GM19468 (cell line): Measurements from ENCODE around the gene PDE6D.
"Not testable (repeated sequence)": the region's sequence is repeated elsewhere in the genome, so short reads cannot be mapped to it uniquely, and the experiment has no call there.

Source experiments
- ATAC-seq: cut with Tn5 transposase; IDR thresholded peaks from one replicate; pipeline ENCODE4 v1.9.1; 2021; ENCODE audit warnings: mild to moderate bottlenecking, moderate library complexity, moderate number of reproducible peaks; ENCODE audit not compliant: unreplicated experiment; ENCODE audit errors: extremely low read depth

The PDE6D gene

DNA sequence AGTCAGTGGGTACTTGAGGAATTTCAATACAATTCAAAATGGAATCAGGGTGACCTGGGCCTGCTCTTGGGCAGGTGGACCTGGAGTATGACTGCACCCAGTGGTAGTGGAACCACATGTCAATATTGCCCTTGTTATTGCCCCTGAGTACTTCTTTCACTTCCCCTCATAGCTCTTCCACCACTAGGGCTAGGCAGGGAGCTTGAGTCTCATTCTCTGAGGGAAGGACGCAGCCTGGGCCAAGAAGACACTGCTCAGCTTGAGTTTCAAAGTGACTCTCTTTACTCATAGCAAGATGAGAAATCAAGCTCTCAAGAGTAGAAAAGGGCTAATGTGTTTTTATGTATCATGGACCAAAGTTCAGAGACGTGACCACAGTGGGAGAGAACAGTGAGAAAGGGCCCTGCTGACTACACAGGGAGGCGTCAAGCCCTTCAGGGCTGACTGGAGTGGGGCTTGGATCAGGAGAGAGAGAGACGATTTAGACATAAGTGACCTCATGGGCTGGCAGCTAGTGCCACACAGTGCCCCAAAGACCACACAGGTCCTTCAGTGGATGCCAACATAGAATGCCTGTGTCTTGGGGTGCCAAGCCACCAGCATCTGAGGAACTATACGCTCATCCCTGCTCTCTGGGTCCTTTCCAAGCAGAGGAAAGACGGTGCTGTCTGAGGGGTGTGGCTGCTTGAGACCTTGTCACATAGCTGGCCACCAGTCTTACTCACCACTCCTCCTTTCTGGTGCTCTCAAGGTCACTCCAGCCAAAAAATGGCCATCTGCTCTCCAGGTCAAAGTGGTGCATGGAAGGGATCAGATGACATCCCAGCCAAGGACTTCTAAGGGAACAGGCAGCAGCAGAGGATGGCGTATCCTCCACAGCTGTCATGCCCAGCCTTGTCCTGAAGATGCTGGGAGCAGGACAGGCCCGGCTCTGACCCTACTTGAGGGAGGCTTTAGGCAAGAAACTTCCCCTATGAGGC lies 59.8 kb downstream of the PDE6D start:
- ATAC-seq: no peak

DNA sequence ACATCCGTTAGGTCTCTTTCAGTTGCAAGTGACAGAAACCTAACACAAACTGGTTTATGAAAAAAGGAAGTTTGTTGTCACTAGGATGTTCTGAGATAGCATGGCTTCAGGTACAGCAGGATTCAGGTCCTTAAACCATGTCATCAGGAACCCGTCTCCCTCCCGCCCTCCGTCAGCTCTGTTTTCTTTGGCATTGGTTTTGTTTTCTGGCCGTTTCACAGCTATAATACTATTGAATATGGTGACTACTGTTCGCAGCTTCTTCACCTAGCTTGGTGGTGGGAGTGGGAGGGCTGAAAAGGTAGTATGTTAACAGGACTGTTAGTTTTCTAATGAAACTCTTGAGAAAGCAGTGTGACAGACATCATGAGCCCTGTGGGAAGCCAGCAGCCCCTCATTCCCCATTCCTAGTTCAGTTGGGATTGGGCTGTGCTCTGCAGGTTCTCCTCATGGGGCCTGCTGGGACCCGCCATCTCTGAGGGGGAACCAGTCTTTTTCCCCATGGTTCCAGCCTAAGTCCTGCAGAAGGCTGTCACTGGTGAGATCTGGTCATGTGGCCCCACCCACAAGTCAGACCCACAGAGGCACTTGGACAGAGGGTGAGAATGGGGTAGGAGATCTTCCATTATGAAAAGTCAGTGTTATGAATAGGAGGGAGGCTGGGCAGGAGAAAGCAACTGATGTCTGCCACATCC lies 60.6 kb downstream of the PDE6D start:
- no peak for ATAC-seq

DNA sequence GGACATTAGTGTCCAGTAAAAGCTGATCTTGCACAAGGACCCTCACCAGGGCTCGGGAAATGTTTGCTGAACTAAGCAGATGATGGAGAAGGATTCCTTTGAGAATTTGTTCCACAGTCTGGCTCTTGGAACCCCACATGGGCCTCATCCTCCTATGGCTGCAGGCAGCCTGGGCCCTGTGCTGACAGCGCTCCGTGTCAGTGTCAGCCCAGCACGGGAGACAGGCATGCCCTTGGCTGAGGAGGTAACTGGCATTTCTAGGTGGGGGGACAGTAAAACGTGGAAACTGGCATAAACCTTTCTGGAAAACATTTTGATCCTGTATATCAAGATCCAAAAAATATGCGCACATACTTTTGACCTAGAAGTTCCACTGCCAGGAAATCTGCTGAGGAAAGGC lies 62.3 kb downstream of the PDE6D start:
- ATAC-seq: no peak

DNA sequence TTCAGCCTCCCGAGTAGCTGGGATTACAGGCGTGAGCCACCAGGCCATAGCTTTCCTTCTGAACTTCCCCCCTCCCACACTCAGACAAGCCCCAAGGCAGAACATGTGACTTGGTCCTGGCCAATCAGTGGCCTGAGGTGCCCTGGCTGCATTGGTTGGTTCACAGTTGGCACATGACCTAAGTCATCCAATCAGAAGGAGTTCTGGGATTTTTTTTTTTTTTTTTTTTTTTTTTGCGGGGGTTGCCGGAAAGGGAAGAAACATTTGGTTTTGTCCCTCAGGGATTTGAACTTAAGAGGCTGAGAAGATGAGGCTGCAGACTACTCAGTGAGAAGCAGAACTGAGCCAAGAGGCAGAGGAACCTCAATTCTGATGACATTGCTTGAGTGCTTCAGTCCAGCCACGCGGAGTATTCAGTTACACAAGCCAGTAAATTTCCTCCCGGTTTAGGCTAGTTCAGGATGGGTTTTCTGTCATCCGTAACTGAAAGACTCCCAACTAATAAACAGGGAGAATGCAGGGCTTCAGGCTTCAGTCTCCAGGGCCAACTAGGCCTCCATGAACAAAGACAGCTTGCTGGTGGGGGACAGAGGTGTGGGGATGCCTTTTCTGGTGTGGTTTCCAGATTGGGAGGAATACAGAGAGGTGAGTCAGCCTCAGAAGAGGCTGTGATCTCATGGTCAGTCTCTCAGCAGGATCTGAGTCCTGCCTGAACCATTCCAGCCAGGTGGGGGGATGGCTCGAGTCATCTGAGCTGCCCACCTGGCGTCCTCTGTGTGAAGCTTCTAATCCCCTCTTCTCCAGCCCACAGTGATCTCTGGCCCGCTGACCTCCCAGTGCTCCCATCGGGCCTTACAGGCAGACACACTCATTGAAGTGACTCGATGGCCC lies 63.6 kb downstream of the PDE6D start:
- no peak for ATAC-seq

DNA sequence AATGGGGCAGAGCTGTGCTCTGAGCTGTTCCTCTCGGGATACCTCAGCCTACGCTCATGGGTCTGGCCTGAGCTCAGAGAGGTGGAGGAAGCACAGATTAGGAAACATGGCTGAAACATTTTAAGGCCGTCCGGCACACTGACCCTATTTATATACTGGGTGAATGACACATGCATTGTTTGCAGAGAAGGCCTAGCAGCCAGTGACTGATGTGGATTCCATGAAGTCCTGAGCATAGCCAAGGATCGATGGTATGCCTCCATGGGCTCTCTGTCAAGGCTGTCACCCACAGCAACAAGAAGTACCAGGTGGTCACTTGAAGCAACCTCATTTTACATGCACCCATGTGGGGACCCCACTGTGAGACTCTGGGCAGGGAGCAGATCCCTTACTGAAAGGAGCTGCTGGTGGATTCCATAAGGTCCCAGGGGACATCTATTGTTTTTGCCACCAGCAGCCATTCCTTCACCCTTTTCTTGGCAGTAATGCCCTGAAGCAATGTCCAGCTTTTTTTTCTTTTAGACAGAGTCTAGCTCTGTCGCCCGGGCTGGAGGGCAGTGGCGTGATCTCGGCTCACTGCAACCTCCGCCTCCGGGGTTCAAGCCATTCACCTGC lies 64.3 kb downstream of the PDE6D start:
- no peak for ATAC-seq

- ATAC-seq: no peak
These were observed 65.0 kb downstream of the PDE6D start for GRCh38 chr2:231715988-231716616.

DNA sequence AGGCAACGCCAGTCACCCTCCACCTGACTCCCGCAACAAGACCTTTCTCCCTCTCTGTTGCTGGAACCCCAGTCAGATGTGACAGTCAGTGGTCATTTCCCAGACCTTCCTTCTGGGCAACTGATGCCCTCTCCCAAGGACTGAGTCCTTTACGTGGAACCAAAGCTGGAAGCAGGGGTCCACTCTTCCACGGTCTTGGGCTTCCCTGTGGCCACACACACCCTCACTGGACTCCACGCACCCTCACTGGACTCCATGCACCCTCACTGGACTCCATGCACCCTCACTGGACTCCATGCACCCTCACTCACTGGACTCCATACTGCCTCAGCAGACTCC lies 65.6 kb downstream of the PDE6D start:
- ATAC-seq: no peak

GRCh38 chr2:231714639-231715498 lies 66.2 kb downstream of the PDE6D start:
- ATAC-seq: no peak

GRCh38 chr2:231713730-231714638 lies 67.1 kb downstream of the PDE6D start:
- no peak for ATAC-seq

- ATAC-seq: not testable (repeated sequence)
These were observed 67.7 kb downstream of the PDE6D start for GRCh38 chr2:231713406-231713729.

DNA sequence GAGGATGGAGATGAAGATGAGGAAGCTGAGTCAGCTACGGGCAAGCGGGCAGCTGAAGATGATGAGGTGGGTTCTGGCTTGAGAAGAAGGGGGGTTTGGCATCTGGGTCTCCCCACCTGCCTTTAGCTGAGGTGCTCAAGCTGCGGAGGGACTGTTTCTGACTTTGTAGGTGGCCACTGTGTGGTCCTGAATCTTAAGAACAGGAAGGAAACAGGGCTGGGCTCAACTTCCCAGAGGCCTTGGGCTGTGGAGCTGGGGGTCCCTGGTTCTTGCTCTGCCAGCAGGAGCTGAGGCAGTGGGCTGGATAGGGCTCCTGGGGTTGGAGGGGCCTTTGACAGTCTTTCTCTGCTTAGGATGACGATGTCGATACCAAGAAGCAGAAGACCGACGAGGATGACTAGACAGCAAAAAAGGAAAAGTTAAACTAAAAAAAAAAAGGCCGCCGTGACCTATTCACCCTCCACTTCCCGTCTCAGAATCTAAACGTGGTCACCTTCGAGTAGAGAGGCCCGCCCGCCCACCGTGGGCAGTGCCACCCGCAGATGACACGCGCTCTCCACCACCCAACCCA lies 68.5 kb downstream of the PDE6D start:
- not testable (repeated sequence) for ATAC-seq

DNA sequence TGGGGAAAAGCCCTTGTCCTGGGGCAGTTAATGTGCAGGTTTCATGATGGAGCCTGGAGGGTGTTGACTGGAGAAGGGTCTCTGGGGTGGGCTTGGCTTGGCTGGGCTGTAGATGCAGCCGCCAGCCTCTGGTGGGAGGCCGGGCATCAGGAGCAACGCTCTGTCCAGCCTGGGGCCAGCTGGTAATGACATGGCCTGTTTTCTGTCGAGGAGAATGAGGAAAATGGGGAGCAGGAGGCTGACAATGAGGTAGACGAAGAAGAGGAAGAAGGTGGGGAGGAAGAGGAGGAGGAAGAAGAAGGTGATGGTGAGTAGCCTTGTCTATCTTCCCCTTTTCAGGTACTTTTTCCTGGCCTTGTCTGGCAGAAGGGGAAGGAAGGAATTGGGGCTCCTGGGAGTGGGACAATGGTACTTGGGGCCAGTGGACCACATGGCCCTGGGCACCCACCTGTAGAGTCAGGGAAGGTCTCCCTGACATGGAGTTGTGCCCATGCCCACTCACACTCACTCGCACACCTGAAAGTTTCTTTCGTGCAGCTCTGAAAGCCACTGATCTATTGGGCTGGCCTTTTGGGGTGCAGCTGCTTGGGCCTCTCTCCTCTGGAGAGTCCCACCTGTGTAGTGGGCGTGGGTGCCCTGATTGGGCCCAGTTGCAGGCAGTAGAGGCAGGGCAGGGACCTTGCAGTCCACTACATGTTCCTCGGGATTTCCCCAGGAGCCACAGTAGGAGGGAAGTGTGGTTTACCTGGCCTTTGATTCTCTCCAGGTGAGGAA lies 69.2 kb downstream of the PDE6D start:
- ATAC-seq: no peak

- ATAC-seq: no peak
These were observed 70.0 kb downstream of the PDE6D start for GRCh38 chr2:231710799-231711676.

DNA sequence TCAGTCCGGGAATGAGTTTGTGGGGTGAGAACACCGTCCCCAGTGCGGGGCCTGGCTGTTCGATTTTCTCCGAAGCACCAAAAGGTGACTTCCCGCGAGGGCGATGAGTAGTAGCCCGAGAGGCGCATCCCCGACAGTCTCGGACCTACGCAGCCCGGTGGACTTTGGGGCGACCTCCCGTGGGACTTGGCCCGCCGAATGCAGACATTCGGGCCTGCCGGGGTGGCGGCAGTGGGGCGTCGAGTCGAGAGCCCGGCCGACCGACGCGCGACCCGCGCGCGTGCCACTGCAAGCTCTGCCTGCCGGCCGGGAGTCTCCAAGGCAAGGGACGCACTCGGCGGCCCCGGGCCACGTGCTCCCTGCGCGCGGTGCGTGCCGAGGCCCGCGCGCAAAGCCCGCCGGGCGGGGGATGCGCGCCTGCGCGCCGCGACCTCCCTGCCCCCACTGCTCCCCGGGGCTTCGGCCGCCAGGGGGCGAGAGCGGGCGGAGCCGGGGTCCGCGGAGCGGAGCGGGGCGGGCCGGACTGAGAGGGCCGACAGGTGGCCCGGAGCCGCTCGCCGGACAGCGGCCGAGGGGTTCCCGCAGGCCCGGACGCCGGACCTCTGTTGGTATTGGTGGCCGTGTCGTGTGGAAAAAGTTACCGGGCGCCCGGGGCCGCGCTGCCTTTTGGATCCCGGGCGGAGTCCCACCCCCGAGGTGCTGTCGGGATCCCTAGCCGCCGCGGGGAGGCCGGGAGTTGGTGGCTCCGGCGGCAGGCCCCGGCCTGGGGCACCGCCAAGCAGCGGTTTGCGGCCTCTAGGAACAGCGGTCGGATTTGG lies 70.9 kb downstream of the PDE6D start:
- no peak for ATAC-seq

DNA sequence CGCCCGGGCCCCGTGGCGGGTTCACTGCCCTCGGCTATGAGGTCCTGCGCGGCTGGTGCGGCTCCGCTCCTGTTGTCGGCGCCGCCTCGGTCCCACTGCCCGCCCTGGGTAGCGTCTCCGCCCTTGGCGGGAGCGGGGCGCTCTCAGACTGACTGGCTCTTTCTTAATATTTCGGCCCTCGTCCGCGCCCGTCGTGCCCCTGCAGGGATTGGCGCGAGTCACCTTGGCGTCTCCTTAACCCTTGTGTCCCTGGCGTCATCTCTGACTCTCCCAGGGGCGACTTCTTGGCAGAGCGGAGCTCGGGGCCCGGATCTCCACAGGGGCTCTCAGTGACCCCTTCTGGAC lies 71.5 kb downstream of the PDE6D start:
- ATAC-seq: no peak
